Measurements from ENCODE around the gene GSK3A. TPM values are rescaled to one million over a fixed set of nuclear protein-coding genes. Genes with fewer than 3 reads are reported as not detected.

Gene GSK3A
- total and polyA plus RNA-seq, 7 experiments from 2014 or later = 11.4 to 52.0 (median 30.6) TPM

DNA sequence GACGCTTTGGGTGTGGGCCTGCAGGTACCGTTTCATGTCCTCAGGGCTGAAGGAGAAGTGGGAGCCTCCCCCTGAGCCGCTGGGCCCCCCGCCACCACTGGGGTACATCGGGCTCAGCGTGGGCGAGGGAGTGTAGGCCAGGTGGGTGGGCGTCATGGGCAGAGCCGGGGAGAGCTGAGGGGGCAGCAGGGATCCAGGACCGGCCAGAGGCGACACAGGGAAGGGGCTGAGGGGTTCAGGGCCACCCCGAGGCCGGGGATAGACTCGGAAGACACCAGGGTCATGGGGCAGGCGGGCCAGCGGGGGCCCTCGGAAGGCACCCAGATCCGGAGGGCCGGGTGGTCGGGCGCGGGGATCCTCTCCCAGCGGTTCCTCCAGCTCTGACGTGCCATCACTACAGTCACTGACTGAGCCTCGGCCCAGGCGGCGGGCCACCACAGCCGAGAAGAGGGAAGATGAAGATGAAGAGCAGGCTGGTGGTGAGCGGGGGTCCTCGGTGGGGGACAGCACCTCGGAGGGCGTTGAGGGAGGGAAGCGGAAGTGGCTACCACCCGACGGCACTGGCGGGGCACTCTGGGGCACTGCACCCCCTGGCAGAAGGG is 6.8 kb upstream of the GSK3A start:
- no peak overlapping the region for H3K4me3 Mint-ChIP-seq
- intact Hi-C loops (cut with micrococcal nuclease) = loop anchor here in 1 of 2 donors (10.0 kb wide), 1 partner anchor 364 kb away; the partner anchor contains the start of gene ARHGEF1
- CTCF ChIA-PET = interaction anchor here (1.3 to 2.8 kb wide), 2 partner anchors 30 to 46 kb away, joined by 4 to 12 read pairs; no protein-coding TSS in a partner anchor

DNA sequence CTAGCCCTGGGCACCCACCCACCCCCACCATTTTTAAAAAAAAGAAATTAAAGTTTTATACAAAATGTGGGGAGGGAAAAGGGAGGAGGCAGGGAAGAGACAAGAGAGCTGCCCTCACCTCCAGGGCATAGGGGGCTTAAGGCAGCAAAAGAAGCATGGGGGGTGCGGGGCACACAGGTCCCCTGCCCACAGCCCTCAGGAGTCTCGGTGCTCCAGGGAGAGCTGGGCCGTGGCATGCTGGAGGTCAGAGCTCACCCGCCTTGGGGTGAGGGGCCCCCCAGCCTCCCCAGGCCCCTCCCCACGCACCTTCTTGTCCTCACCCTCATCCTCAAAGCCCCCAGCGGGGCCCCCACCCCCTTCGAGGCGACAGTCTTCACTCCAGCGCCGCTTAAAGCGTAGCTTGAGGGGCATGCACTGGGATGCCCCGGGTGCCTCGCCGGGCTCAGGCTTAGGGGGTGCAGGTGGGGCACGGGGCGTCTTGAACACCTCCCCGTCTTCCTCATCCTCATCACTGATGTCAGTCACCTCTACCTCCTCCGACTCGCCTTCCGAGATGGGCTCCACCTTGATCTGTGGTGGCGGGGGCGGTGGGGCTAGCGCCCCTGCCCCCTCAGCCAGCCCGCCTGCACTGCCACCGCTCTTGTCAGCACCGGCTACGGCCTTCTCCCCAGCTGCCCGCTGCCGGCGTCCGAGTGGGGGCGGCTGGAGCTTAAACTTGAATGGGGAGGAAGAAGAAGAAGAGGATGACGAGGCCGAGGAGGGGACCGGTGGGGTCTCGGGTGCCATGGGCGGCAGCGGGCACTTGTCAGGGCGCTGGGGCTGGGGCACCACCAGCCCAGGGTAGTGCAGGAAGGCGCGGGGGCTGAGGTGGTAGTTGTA is 6.1 kb upstream of the GSK3A start:
- H3K36me3 Mint-ChIP-seq = peaks cover 0 to 4% (median 0%) of the 10 kb centered on the region in 5 donors
- peaks cover 0 to 2% (median 0%) of the 10 kb centered on the region in 11 donors for H3K9me3 Mint-ChIP-seq
- Histone ChIP-seq H3K27ac (ENCODE audit: low read depth, low read length) (no peak overlapping the region), H3K36me3 (ENCODE audit: control insufficient read depth in 2 of 3, insufficient read depth in 3 of 3, low read length in 3 of 3) (peaks cover 0 to 21% (median 0%) of the 10 kb centered on the region in 3 experiments), H3K4me3 (ENCODE audit: low read length) (no peak overlapping the region), H3K4me1 (ENCODE audit: control insufficient read depth in 2 of 2, insufficient read depth in 2 of 2, low read length in 2 of 2) (peaks cover 27% of the 10 kb centered on the region in 2 donors), H3K27me3 (ENCODE audit: control insufficient read depth in 2 of 2, insufficient read depth in 2 of 2, low read length in 2 of 2) (no peaks in the 10 kb centered on the region), H3K9me3 (ENCODE audit: control insufficient read depth in 2 of 3, low read length in 3 of 3) (no peaks in the 10 kb centered on the region)
- intact Hi-C loops (cut with micrococcal nuclease) = loop anchor here in 1 of 2 donors (10.0 kb wide), 1 partner anchor 364 kb away; the partner anchor contains the start of gene ARHGEF1
- no peak overlapping the region for H3K4me3 Mint-ChIP-seq
- POLR2A ChIA-PET = no interaction called here
- no peak for ATAC-seq
- CTCF ChIA-PET = interaction anchor here (1.5 to 4.1 kb wide), 2 partner anchors 31 to 108 kb away, joined by 4 to 25 read pairs; no protein-coding TSS in a partner anchor
- H3K4me1 Mint-ChIP-seq = peaks cover 34 to 54% (median 50%) of the 10 kb centered on the region in 7 donors
- H3K27me3 Mint-ChIP-seq = no peaks in the 10 kb centered on the region
- no peak for DNase-seq
- H3K27ac Mint-ChIP-seq = peak overlapping the region in 1 of 9 donors; percentile 51

More for the DNA sequence above, 6.8 kb upstream of the GSK3A start:
- Mint-ChIP-seq H3K36me3 (peaks cover 0 to 4% (median 0%) of the 10 kb centered on the region in 5 donors), H3K27me3 (no peaks in the 10 kb centered on the region), H3K4me1 (peaks cover 34 to 51% (median 48%) of the 10 kb centered on the region in 7 donors), H3K27ac (peak overlapping the region in 3 of 9 donors; percentile 14 to 51 (median 17)), H3K9me3 (peaks cover 0 to 2% (median 0%) of the 10 kb centered on the region in 11 donors)
- Histone ChIP-seq H3K36me3 (ENCODE audit: control insufficient read depth in 2 of 3, insufficient read depth in 3 of 3, low read length in 3 of 3) (peaks cover 0 to 26% (median 0%) of the 10 kb centered on the region in 3 experiments), H3K4me3 (ENCODE audit: low read length) (no peak overlapping the region), H3K9me3 (ENCODE audit: control insufficient read depth in 2 of 3, low read length in 3 of 3) (no peaks in the 10 kb centered on the region), H3K27me3 (ENCODE audit: control insufficient read depth in 2 of 2, insufficient read depth in 2 of 2, low read length in 2 of 2) (no peaks in the 10 kb centered on the region), H3K27ac (ENCODE audit: low read depth, low read length) (no peak overlapping the region), H3K4me1 (ENCODE audit: control insufficient read depth in 2 of 2, insufficient read depth in 2 of 2, low read length in 2 of 2) (peaks cover 19 to 27% of the 10 kb centered on the region in 2 donors)
- POLR2A ChIA-PET = no interaction called here
- ATAC-seq (no peak), DNase-seq (no peak)

DNA sequence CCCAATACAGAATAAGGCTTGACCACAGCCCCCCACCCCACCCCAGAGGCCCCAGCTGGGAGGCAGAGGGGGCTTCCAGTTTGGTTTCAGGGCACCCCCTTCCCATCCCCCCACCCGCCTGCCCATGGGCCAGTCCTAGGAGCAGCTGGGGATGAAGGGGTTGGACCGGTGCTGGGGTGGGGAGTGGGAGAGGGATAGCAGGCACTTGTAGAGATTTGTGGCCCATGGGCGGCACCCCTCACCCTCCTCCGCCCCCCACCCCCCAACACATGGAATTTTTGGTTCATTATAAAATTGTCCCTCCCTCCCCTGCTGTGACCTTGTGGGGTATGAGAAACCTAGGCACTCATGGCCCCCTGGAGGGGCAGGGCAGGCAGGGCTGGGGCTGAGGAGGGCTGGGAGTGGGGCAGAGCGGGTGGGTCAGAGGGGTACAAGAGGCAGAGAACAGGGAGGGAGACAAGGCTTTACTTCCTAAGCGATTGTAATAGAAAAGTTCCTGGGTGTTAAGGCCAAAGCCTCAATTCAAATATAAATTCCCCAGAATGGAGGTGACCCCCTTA is 5.3 kb upstream of the GSK3A start:
- Mint-ChIP-seq H3K27ac (peak overlapping the region in 1 of 9 donors; percentile 22), H3K9me3 (peaks cover 0 to 2% (median 0%) of the 10 kb centered on the region in 11 donors), H3K27me3 (no peaks in the 10 kb centered on the region), H3K36me3 (peaks cover 0 to 2% (median 0%) of the 10 kb centered on the region in 5 donors), H3K4me3 (no peak overlapping the region), H3K4me1 (peaks cover 35 to 58% (median 55%) of the 10 kb centered on the region in 7 donors)
- H3K4me1 ChIP-seq (ENCODE audit: control insufficient read depth in 2 of 2, insufficient read depth in 2 of 2, low read length in 2 of 2) = peaks cover 24 to 26% of the 10 kb centered on the region in 2 donors
- ATAC-seq (no peak), DNase-seq (no peak)
- no peaks in the 10 kb centered on the region for H3K27me3 ChIP-seq (ENCODE audit: control insufficient read depth in 2 of 2, insufficient read depth in 2 of 2, low read length in 2 of 2)
- peaks cover 0 to 21% (median 0%) of the 10 kb centered on the region in 3 experiments for H3K36me3 ChIP-seq (ENCODE audit: control insufficient read depth in 2 of 3, insufficient read depth in 3 of 3, low read length in 3 of 3)
- H3K9me3 ChIP-seq (ENCODE audit: control insufficient read depth in 2 of 3, low read length in 3 of 3) = no peaks in the 10 kb centered on the region
- POLR2A ChIA-PET = interaction anchor here (0.9 to 3.7 kb wide), 4 partner anchors 15 to 35 kb away, joined by 5 to 22 read pairs (median 7); partner anchors contain the start of gene CIC
- intact Hi-C loops (cut with micrococcal nuclease) = loop anchor here in 1 of 2 donors (10.0 kb wide), 1 partner anchor 363 kb away; the partner anchor contains the start of gene ARHGEF1
- H3K27ac ChIP-seq (ENCODE audit: low read depth, low read length) = no peak overlapping the region
- H3K4me3 ChIP-seq (ENCODE audit: low read length) = no peak overlapping the region
- CTCF ChIA-PET = interaction anchor here (1.5 to 4.1 kb wide), 2 partner anchors 32 to 108 kb away, joined by 4 to 25 read pairs; no protein-coding TSS in a partner anchor

DNA sequence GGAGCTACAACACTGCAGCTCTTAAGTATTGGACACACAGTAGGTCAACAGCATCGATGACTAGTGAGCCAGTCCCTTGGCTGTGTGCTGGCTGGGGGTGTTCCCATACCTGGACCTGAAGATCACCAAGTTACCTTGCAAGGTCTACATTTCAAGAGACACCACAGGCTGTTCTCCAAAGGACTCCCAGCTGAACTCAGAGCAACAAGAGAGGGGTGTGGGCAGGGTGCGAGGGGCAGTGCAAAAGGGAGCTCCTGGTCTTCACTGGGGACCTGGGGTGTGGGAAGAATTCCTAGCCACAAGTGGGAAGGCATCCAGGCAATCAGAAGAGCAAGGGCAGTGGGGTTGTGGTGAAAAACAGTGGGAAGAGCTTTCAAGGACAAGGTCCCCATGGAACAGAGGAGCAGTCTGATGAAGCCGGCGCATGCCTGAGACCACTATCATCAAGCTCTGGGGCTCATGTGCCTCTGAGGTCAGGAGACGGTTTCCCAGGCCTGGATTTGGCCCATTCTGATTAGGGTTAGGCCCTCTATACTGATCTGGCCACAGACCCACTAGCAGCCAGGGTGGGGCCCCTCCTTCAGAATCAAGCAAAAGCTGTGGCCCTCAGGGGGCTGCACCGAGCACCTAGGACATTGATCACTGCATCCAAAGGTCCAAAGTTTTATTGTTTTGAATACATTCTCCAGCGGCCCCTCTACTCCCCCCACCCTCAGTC is 4.7 kb upstream of the GSK3A start:
- intact Hi-C loops (cut with micrococcal nuclease) = loop anchor here in 1 of 2 donors (10.0 kb wide), 1 partner anchor 362 kb away; the partner anchor contains the start of gene ARHGEF1
- ChIA-PET CTCF (interaction anchor here (1.1 to 5.7 kb wide), 6 partner anchors 27 to 107 kb away, joined by 3 to 25 read pairs (median 4); partner anchors contain the start of gene ZNF526), POLR2A (interaction anchor here (0.7 to 3.7 kb wide), 5 partner anchors 15 to 35 kb away, joined by 3 to 22 read pairs (median 5); partner anchors contain the start of gene CIC)
- Mint-ChIP-seq H3K9me3 (peaks cover 0 to 2% (median 0%) of the 10 kb centered on the region in 11 donors), H3K27me3 (no peaks in the 10 kb centered on the region), H3K36me3 (no peaks in the 10 kb centered on the region), H3K27ac (peak overlapping the region in 7 of 9 donors; percentile 3 to 83 (median 63)), H3K4me3 (peak overlapping the region in 1 of 10 donors; percentile 22), H3K4me1 (peaks cover 30 to 54% (median 51%) of the 10 kb centered on the region in 7 donors)
- Histone ChIP-seq H3K27ac (ENCODE audit: low read depth, low read length) (no peak overlapping the region), H3K9me3 (ENCODE audit: control insufficient read depth in 2 of 3, low read length in 3 of 3) (no peaks in the 10 kb centered on the region), H3K36me3 (ENCODE audit: control insufficient read depth in 2 of 3, insufficient read depth in 3 of 3, low read length in 3 of 3) (peaks cover 0 to 21% (median 0%) of the 10 kb centered on the region in 3 experiments), H3K27me3 (ENCODE audit: control insufficient read depth in 2 of 2, insufficient read depth in 2 of 2, low read length in 2 of 2) (no peaks in the 10 kb centered on the region), H3K4me3 (ENCODE audit: low read length) (no peak overlapping the region), H3K4me1 (ENCODE audit: control insufficient read depth in 2 of 2, insufficient read depth in 2 of 2, low read length in 2 of 2) (peaks cover 20 to 22% of the 10 kb centered on the region in 2 donors)
- ATAC-seq (no peak), DNase-seq (no peak)

DNA sequence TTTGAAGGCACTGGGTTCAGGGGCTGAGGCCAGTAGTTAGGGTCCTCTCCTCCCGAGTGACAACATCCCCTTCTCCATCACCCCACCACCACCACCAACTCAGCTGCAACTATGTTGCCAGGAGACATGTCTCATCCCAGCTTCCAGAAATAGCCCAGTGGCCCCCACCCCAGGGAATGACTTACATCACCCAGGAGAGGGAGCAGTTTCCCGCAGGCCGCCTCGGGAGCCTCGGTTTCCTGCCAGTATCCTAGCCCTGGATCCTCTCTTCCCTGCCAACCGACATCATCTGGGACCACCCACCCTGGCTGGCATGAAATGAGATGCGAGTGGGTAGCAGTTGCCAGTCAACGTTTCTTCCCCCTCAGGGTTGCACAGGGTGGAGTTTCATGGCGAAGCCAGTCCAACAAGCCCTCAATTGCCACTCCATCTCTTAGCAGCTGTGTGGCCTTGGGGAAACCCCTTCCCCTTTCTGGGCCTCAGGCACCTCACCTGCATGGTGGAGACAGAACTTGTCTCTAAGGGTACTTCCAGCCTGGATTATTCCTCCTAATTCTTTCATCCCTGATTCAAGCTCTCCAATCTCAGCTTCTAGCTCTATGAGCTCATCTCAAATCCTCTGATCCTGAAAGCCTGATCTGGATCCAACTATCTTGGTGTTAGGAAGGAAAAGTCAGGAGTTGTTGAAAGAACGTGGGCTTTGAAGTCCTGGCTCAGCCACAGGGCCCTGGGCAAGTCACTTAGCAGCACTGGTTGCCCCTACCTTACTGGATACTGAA is 3.9 kb upstream of the GSK3A start:
- Mint-ChIP-seq H3K4me1 (peaks cover 24 to 54% (median 49%) of the 10 kb centered on the region in 7 donors), H3K9me3 (no peaks in the 10 kb centered on the region), H3K4me3 (peak overlapping the region in 2 of 10 donors; percentile 25 to 41), H3K27ac (peak overlapping the region in 7 of 9 donors; percentile 33 to 96 (median 84)), H3K27me3 (no peaks in the 10 kb centered on the region), H3K36me3 (no peaks in the 10 kb centered on the region)
- no peak overlapping the region for H3K4me3 ChIP-seq (ENCODE audit: low read length)
- H3K4me1 ChIP-seq (ENCODE audit: control insufficient read depth in 2 of 2, insufficient read depth in 2 of 2, low read length in 2 of 2) = peaks cover 18 to 20% of the 10 kb centered on the region in 2 donors
- ATAC-seq (no peak), DNase-seq (no peak)
- H3K9me3 ChIP-seq (ENCODE audit: control insufficient read depth in 2 of 3, low read length in 3 of 3) = no peaks in the 10 kb centered on the region
- intact Hi-C loops (cut with micrococcal nuclease) = loop anchor here in 1 of 2 donors (10.0 kb wide), 1 partner anchor 362 kb away; the partner anchor contains the start of gene ARHGEF1
- peaks cover 0 to 21% (median 0%) of the 10 kb centered on the region in 3 experiments for H3K36me3 ChIP-seq (ENCODE audit: control insufficient read depth in 2 of 3, insufficient read depth in 3 of 3, low read length in 3 of 3)
- H3K27me3 ChIP-seq (ENCODE audit: control insufficient read depth in 2 of 2, insufficient read depth in 2 of 2, low read length in 2 of 2) = no peaks in the 10 kb centered on the region
- POLR2A ChIA-PET = interaction anchor here (0.7 to 3.7 kb wide), 7 partner anchors 10 to 47 kb away, joined by 3 to 22 read pairs (median 5); partner anchors contain the start of gene CIC
- CTCF ChIA-PET = interaction anchor here (0.6 to 5.7 kb wide), 7 partner anchors 27 to 137 kb away, joined by 3 to 25 read pairs (median 4); partner anchors contain the start of gene ZNF526
- H3K27ac ChIP-seq (ENCODE audit: low read depth, low read length) = no peak overlapping the region

All from naive thymus-derived CD4-positive, alpha-beta T cell (primary cell).